GM12878 (cell line): ENCODE measurements around the gene PGAP3. TPM values are rescaled to one million over a fixed set of nuclear protein-coding genes. Genes with fewer than 3 reads are reported as not detected.

ENCODE experiments used
- ATAC-seq: fragments of 200-7000 bp; cut with Tn5 transposase; 3 replicates; pipeline ENCODE4 v1.9.1; 2020; ENCODE audit warnings: mild to moderate bottlenecking, moderate library complexity
- BruUV-seq: library from RNA; stranded (reverse); fragments of 400-500 nt; replicated peaks from 2 replicates; lab custom pipeline; 2021; lab: Mats Ljungman, UMichigan
- CTCF ChIA-PET: fragments of 300-600 bp; sonication (Branson Sonifier 250); formaldehyde crosslinking; extraction: SDS; loops from one replicate; lab custom pipeline; 2021; ENCODE audit warnings: inconsistent platforms; lab: Yijun Ruan, JAX
- POLR2A ChIA-PET: fragments of 350-600 bp; formaldehyde crosslinking; extraction: SDS; loops from one replicate; lab custom pipeline; 2021; ENCODE audit warnings: inconsistent platforms; lab: Charles Lee
- RAD21 ChIA-PET: fragments of 300-600 bp; sonication (Branson Sonifier 250); formaldehyde crosslinking; loops from one replicate; lab custom pipeline; 2023; ENCODE audit warnings: antibody characterized with exemption; ENCODE audit not compliant: unreplicated experiment; lab: Charles Lee
- SMC1A ChIA-PET: fragments of 300-600 bp; sonication (Branson Sonifier 250); formaldehyde crosslinking; loops from one replicate; lab custom pipeline; 2023; ENCODE audit not compliant: unreplicated experiment, uncharacterized antibody; lab: Charles Lee
- DNase-seq: peaks from one replicate; pipeline ENCODE4 v3.0.0-alpha.2; 2011; ENCODE audit warnings: low read depth, low spot score
- FAIRE-seq: peaks from 3 replicates; lab custom pipeline; 2011; peaks lifted over from hg19 to GRCh38; lab: Jason Lieb, UNC
- H2AFZ ChIP-seq: 2 replicates; pipeline ENCODE4 v1.6.0; 2011; ENCODE audit warnings: low read depth, low read length, control low read depth; ENCODE audit not compliant: control insufficient read depth
- H3K27ac ChIP-seq: 2 replicates; pipeline ENCODE4 v1.5.1; 2011; ENCODE audit warnings: control low read depth; ENCODE audit not compliant: control insufficient read depth, insufficient read depth
- H3K27me3 ChIP-seq, 2 experiments: replicated peaks in 1 of 2; 2 replicates each; pipeline versions ENCODE4 v1.6.0 to v1.6.1; 2011; ENCODE audit warnings: low read length in 1 of 2; ENCODE audit not compliant: control insufficient read depth in 2 of 2, insufficient read depth in 2 of 2
- H3K36me3 ChIP-seq, 2 experiments: 2 replicates each; pipeline ENCODE4 v1.5.1; 2011; ENCODE audit warnings: low read length in 1 of 2; ENCODE audit not compliant: control insufficient read depth in 2 of 2, insufficient read depth in 2 of 2
- H3K4me1 ChIP-seq: 2 replicates; pipeline ENCODE4 v1.6.1; 2011; ENCODE audit warnings: mild to moderate bottlenecking, low read length, moderate library complexity, mixed read lengths; ENCODE audit not compliant: control insufficient read depth, insufficient read depth
- H3K4me2 ChIP-seq: 2 replicates; pipeline ENCODE4 v1.6.0; 2011; ENCODE audit warnings: control low read depth; ENCODE audit not compliant: control insufficient read depth, insufficient read depth
- H3K4me3 ChIP-seq: fragments of 200-600 bp; sonication (generic); 2 replicates; pipeline ENCODE4 v1.5.1; 2016
- H3K79me2 ChIP-seq: 2 replicates; pipeline ENCODE4 v1.6.0; 2011; ENCODE audit warnings: low read length; ENCODE audit not compliant: control insufficient read depth, insufficient read depth
- H3K9ac ChIP-seq: 2 replicates; pipeline ENCODE4 v1.8.0; 2011; ENCODE audit warnings: low read length, control low read depth, mixed read lengths; ENCODE audit not compliant: control insufficient read depth, insufficient read depth
- H3K9me3 ChIP-seq: replicated peaks from 3 replicates; pipeline ENCODE4 v1.5.1; 2011; ENCODE audit warnings: mild to moderate bottlenecking, low read length; ENCODE audit not compliant: control insufficient read depth, insufficient read depth
- H4K20me1 ChIP-seq: 2 replicates; pipeline ENCODE4 v1.6.0; 2011; ENCODE audit not compliant: control insufficient read depth, insufficient read depth
- BMI1 ChIP-seq: fragments of 450-650 bp; IDR thresholded peaks from 2 replicates; pipeline ENCODE4 v1.6.1; 2016; ENCODE audit warnings: mild to moderate bottlenecking, moderate library complexity, borderline replicate concordance
- CHD2 ChIP-seq: IDR thresholded peaks from 2 replicates; pipeline ENCODE4 v1.6.1; 2011; ENCODE audit warnings: low read depth, low read length, improper control_type of control experiment, borderline replicate concordance
- E2F4 ChIP-seq: IDR thresholded peaks from 2 replicates; pipeline ENCODE4 v1.6.1; 2012; ENCODE audit warnings: low read depth, low read length, improper control_type of control experiment
- ESRRA ChIP-seq: IDR thresholded peaks from 2 replicates; pipeline ENCODE4 v1.6.1; 2012; ENCODE audit warnings: mild to moderate bottlenecking, low read length, improper control_type of control experiment
- MTA2 ChIP-seq: fragments of 450-650 bp; IDR thresholded peaks from 2 replicates; pipeline ENCODE4 v1.6.1; 2016; ENCODE audit warnings: low read depth, mild to moderate bottlenecking, moderate library complexity
- NR2C1 ChIP-seq: fragments of 450-650 bp; IDR thresholded peaks from 2 replicates; pipeline ENCODE4 v1.6.1; 2017; ENCODE audit warnings: antibody characterized with exemption, mild to moderate bottlenecking, moderate library complexity
- NR2F1 ChIP-seq: fragments of 450-650 bp; conservative IDR thresholded peaks from 2 replicates; pipeline ENCODE4 v1.6.1; 2017; ENCODE audit warnings: mild to moderate bottlenecking
- PML ChIP-seq: IDR thresholded peaks from 2 replicates; pipeline ENCODE4 v1.6.1; 2012; ENCODE audit warnings: low read length, inconsistent platforms
- TCF7 ChIP-seq: IDR thresholded peaks from 2 replicates; pipeline ENCODE4 v1.6.1; 2014; ENCODE audit warnings: antibody characterized with exemption, borderline replicate concordance
- WGBS: methylation state at CpG from one replicate; pipeline ENCODE4 v1.1.6; 2016; ENCODE audit warnings: low lambda C conversion rate; ENCODE audit not compliant: insufficient replicate concordance, insufficient coverage; ENCODE audit errors: missing lambda C conversion rate; 5-methylcytosine and 5-hydroxymethylcytosine counted together
- in situ Hi-C: fragments of 300-500 bp; cut with MboI; formaldehyde crosslinking; loops from 9 replicates; pipeline ENCODE4 v1.14.3; 2018; ENCODE audit warnings: mixed read lengths
- intact Hi-C: fragments of 100-400 bp; cut with micrococcal nuclease; formaldehyde crosslinking; loops from one replicate; pipeline ENCODE4 v1.14.2; 2022; ENCODE audit not compliant: unreplicated experiment
- polyA plus RNA-seq, 11 experiments: library from polyadenylated mRNA; depleted of rRNA in 4 of 11; unstranded in 6 of 11; stranded (reverse) in 5 of 11; fragments of >200 nt; fragmentation: Nextera tagmentation in 4 of 11; fragmentation: Illumina TruSeq in 1 of 11; extraction: Ambion mirVana in 4 of 11; extraction: Trizol in 1 of 11; gene quantifications; 1 replicate in 1 of 11; 2 replicates in 10 of 11; pipeline versions ENCODE4 v1.2.1 to v1.2.3, GENCODE V29; 2011 to 2016; ENCODE audit warnings: inconsistent platforms in 2 of 11, missing spikeins in 2 of 11, low read depth in 1 of 11
- total RNA-seq, 4 experiments: library from RNA; depleted of rRNA in 3 of 4; stranded (reverse); fragments of >200 nt in 3 of 4; fragmentation: Illumina TruSeq in 1 of 4; extraction: Trizol in 1 of 4; gene quantifications; 2 replicates each; pipeline versions ENCODE4 v1.2.1 to v1.2.3, GENCODE V29; 2013 to 2021
- TF ChIP-seq, protein P1 (sequence below): fragments of 450-650 bp; IDR thresholded peaks from 2 replicates; pipeline ENCODE4 v1.6.1; 2014; ENCODE audit warnings: mild to moderate bottlenecking
- TF ChIP-seq, protein P2 (sequence below), 3 experiments: IDR thresholded peaks in 2 of 3; conservative IDR thresholded peaks in 1 of 3; 2 replicates each; pipeline ENCODE4 v1.5.1; 2011; ENCODE audit warnings: low read depth in 3 of 3, low read length in 3 of 3, mild to moderate bottlenecking in 3 of 3, control low read depth in 2 of 3, moderate library complexity in 2 of 3, inconsistent platforms in 1 of 3, mixed read lengths in 1 of 3; ENCODE audit not compliant: control insufficient read depth in 2 of 3, insufficient read depth in 1 of 3; ENCODE audit errors: extremely low read depth in 1 of 3
- TF ChIP-seq, protein P3 (sequence below): fragments of 450-650 bp; IDR thresholded peaks from 2 replicates; pipeline ENCODE4 v1.6.1; 2016; ENCODE audit warnings: mild to moderate bottlenecking, moderate library complexity, borderline replicate concordance

The PGAP3 gene
- total and polyA plus RNA-seq, 10 of the 15 experiments (the other 5 are each of a cell fraction or from before 2014, with no cell fraction given): 0.21 to 10.0 (median 5.3) TPM

- TF ChIP-seq, protein P1, sequence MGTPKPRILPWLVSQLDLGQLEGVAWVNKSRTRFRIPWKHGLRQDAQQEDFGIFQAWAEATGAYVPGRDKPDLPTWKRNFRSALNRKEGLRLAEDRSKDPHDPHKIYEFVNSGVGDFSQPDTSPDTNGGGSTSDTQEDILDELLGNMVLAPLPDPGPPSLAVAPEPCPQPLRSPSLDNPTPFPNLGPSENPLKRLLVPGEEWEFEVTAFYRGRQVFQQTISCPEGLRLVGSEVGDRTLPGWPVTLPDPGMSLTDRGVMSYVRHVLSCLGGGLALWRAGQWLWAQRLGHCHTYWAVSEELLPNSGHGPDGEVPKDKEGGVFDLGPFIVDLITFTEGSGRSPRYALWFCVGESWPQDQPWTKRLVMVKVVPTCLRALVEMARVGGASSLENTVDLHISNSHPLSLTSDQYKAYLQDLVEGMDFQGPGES: no peak
- TF ChIP-seq MTA2 (no peak), E2F4 (no peak), CHD2 (no peak), PML (no peak)
Observed at GRCh38 chr17:39663688-39664580, 23.9 kb downstream of the PGAP3 start (continued).

GRCh38 chr17:39663340-39663687 lies 24.5 kb downstream of the PGAP3 start:
- POLR2A ChIA-PET: no interaction called here
- RAD21 ChIA-PET: no interaction called here
- Histone ChIP-seq H3K4me2 (no peak overlapping the region), H3K4me3 (no peak overlapping the region), H3K27me3 (peaks cover 3 to 4% of the 10 kb centered on the region in 2 experiments; a peak in 3 of 4 replicates), H3K4me1 (peaks cover 6% of the 10 kb centered on the region; the same call in 1 of the 2 replicates), H3K9me3 (no peaks in the 10 kb centered on the region), H3K79me2 (no peaks in the 10 kb centered on the region), H3K9ac (no peak overlapping the region), H3K36me3 (peaks cover 6 to 21% of the 10 kb centered on the region in 2 experiments; a peak in 3 of 4 replicates), H3K27ac (no peak overlapping the region), H2AFZ (no peak overlapping the region), H4K20me1 (no peaks in the 10 kb centered on the region; the same call in 1 of the 2 replicates)
- no peak for FAIRE-seq
- CTCF ChIA-PET: interaction anchor here (1.6 to 1.7 kb wide), 2 partner anchors 9 kb away, joined by 4 to 10 read pairs; no protein-coding TSS in a partner anchor
- SMC1A ChIA-PET: no interaction called here
- ATAC-seq: no peak
- intact Hi-C loops (no loop called here), in situ Hi-C loops (no loop called here)
- DNase-seq: no peak
- no TSS peak for BruUV-seq
- no CpG with 5 or more reads among the region's 4 CpGs for WGBS
- TF ChIP-seq NR2F1: no peak
- no peak for TF ChIP-seq BMI1
- TF ChIP-seq, protein P2, sequence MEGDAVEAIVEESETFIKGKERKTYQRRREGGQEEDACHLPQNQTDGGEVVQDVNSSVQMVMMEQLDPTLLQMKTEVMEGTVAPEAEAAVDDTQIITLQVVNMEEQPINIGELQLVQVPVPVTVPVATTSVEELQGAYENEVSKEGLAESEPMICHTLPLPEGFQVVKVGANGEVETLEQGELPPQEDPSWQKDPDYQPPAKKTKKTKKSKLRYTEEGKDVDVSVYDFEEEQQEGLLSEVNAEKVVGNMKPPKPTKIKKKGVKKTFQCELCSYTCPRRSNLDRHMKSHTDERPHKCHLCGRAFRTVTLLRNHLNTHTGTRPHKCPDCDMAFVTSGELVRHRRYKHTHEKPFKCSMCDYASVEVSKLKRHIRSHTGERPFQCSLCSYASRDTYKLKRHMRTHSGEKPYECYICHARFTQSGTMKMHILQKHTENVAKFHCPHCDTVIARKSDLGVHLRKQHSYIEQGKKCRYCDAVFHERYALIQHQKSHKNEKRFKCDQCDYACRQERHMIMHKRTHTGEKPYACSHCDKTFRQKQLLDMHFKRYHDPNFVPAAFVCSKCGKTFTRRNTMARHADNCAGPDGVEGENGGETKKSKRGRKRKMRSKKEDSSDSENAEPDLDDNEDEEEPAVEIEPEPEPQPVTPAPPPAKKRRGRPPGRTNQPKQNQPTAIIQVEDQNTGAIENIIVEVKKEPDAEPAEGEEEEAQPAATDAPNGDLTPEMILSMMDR (IDR thresholded peaks at IDR 0.05 in 2 of 3, conservative IDR thresholded peaks at IDR 0.05 in 1 of 3; ENCODE audit: control insufficient read depth in 2 of 3, extremely low read depth in 1 of 3, insufficient read depth in 1 of 3, low read depth in 3 of 3, low read length in 3 of 3): no peak
- TF ChIP-seq ESRRA: no peak
- no peak for TF ChIP-seq NR2C1
- no peak for TF ChIP-seq TCF7
- TF ChIP-seq, protein P3, sequence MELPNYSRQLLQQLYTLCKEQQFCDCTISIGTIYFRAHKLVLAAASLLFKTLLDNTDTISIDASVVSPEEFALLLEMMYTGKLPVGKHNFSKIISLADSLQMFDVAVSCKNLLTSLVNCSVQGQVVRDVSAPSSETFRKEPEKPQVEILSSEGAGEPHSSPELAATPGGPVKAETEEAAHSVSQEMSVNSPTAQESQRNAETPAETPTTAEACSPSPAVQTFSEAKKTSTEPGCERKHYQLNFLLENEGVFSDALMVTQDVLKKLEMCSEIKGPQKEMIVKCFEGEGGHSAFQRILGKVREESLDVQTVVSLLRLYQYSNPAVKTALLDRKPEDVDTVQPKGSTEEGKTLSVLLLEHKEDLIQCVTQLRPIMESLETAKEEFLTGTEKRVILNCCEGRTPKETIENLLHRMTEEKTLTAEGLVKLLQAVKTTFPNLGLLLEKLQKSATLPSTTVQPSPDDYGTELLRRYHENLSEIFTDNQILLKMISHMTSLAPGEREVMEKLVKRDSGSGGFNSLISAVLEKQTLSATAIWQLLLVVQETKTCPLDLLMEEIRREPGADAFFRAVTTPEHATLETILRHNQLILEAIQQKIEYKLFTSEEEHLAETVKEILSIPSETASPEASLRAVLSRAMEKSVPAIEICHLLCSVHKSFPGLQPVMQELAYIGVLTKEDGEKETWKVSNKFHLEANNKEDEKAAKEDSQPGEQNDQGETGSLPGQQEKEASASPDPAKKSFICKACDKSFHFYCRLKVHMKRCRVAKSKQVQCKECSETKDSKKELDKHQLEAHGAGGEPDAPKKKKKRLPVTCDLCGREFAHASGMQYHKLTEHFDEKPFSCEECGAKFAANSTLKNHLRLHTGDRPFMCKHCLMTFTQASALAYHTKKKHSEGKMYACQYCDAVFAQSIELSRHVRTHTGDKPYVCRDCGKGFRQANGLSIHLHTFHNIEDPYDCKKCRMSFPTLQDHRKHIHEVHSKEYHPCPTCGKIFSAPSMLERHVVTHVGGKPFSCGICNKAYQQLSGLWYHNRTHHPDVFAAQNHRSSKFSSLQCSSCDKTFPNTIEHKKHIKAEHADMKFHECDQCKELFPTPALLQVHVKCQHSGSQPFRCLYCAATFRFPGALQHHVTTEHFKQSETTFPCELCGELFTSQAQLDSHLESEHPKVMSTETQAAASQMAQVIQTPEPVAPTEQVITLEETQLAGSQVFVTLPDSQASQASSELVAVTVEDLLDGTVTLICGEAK: no peak
